Body of pancreas (tissue), 4 donors: ENCODE measurements around the gene OSBP2. TPM values are rescaled to one million over a fixed set of nuclear protein-coding genes. Genes with fewer than 3 reads are reported as not detected.

Source experiments
- ATAC-seq: fragments of 150-250 bp; one replicate; pipeline ENCODE4 v1.9.1; 2016
- DNase-seq, 4 donors: peaks; one replicate each; pipeline ENCODE4 v3.0.0-alpha.2; 2019
- H3K27ac ChIP-seq, 4 donors: fragments of 200-600 bp; sonication (generic); 1 replicate in 3 of 4; 2 replicates in 1 of 4; pipeline versions ENCODE4 v1.5.1 to v1.6.1; 2016 to 2019; ENCODE audit warnings: mild to moderate bottlenecking in 1 of 4, mixed read lengths in 1 of 4, moderate library complexity in 1 of 4
- H3K27me3 ChIP-seq, 2 donors: fragments of 200-600 bp; sonication (generic); one replicate each; pipeline ENCODE4 v1.6.0; 2016; ENCODE audit warnings: mild to moderate bottlenecking in 1 of 2
- H3K36me3 ChIP-seq, 2 donors: fragments of 200-600 bp; sonication (generic); replicated peaks in 1 of 2; 2 replicates each; pipeline ENCODE4 v1.5.1; 2016; ENCODE audit warnings: low read depth in 2 of 2; ENCODE audit not compliant: insufficient read depth in 1 of 2
- H3K4me1 ChIP-seq: fragments of 200-600 bp; sonication (generic); one replicate; pipeline ENCODE4 v1.6.0; 2016
- H3K4me3 ChIP-seq, 2 donors: fragments of 200-600 bp; sonication (generic); 1 replicate in 1 of 2; 2 replicates in 1 of 2; pipeline ENCODE4 v1.5.1; 2016 to 2019
- H3K9me3 ChIP-seq, 3 donors: fragments of 200-600 bp; sonication (generic); 1 replicate in 2 of 3; 2 replicates in 1 of 3; pipeline ENCODE4 v1.5.1; 2016
- POLR2A ChIP-seq, 3 donors: fragments of 450-650 bp; IDR thresholded peaks; one replicate each; pipeline ENCODE4 v1.6.1; 2016; ENCODE audit warnings: antibody characterized with exemption in 3 of 3, mild to moderate bottlenecking in 2 of 3
- WGBS, 2 donors: methylation state at CpG; one replicate each; pipeline ENCODE4 v1.1.5; 2017; 5-methylcytosine and 5-hydroxymethylcytosine counted together
- intact Hi-C: fragments of 100-400 bp; cut with DNase I; formaldehyde crosslinking; loops from one replicate; pipeline ENCODE4 v1.15.1; 2023
- total RNA-seq, 2 donors: library from RNA; depleted of rRNA; stranded (reverse); fragments of >200 nt; gene quantifications; one replicate each; pipeline ENCODE4 v1.1.0, GENCODE V29; 2016
- TF ChIP-seq, protein P1 (sequence below), 7 experiments: fragments of 450-650 bp in 4 of 7; fragments of 200-600 bp in 3 of 7; sonication (generic) in 3 of 7; IDR thresholded peaks; one replicate each; pipeline ENCODE4 v1.5.1; 2016 to 2019; ENCODE audit warnings: antibody characterized with exemption in 7 of 7

Gene OSBP2
- total RNA-seq, 2 donors from 2014 or later = 2.3 to 3.0 TPM

DNA sequence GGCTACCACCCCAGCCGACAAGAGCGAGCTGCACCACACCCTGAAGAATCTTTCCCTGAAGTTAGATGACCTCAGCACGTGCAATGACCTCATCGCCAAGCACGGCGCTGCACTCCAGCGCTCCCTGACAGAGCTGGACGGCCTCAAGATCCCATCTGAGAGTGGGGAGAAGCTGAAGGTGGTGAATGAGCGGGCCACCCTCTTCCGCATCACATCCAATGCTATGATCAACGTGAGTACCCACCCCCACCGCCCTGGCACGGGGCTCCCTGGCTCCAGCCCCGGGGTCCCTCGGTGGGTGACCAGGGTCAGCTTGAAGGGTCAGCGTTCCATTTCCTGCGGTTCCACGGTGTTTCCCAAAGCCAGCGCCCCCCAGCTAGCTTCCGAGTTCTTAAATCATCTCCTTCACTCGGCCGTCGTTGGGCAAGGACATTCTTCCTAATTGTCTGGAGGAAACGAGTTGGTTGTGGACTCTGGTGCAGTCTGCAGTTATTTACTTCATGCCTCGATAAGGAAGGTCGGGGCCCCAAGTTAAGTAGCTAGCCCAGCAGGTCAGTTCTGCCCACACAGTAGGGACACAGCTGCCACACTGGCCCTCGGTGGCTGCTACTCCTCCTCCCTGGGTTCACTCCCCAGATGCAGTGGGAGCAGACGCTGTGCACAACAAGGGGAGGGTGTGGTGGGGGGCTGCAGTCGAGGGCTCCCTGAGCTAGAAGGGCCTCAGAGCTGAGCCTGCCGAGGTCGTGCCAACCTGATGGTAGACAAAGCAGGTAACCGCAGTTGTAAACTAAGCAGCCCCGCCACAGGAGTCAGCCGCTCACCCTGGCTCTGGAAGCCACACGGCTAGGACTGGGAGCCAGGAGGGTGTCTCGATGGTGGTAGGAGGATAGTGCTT is 176.0 kb downstream of the OSBP2 start:
- WGBS, 2 donors = 85 to 86% methylated on average over 19 to 36 of the region's 36 CpGs
- H3K27ac ChIP-seq = no peak overlapping the region
- intact Hi-C loops = no loop called here
- no peaks in the 10 kb centered on the region for H3K4me1 ChIP-seq
- no peaks in the 10 kb centered on the region for H3K9me3 ChIP-seq
- no peak overlapping the region for H3K4me3 ChIP-seq
- TF ChIP-seq, protein P1, sequence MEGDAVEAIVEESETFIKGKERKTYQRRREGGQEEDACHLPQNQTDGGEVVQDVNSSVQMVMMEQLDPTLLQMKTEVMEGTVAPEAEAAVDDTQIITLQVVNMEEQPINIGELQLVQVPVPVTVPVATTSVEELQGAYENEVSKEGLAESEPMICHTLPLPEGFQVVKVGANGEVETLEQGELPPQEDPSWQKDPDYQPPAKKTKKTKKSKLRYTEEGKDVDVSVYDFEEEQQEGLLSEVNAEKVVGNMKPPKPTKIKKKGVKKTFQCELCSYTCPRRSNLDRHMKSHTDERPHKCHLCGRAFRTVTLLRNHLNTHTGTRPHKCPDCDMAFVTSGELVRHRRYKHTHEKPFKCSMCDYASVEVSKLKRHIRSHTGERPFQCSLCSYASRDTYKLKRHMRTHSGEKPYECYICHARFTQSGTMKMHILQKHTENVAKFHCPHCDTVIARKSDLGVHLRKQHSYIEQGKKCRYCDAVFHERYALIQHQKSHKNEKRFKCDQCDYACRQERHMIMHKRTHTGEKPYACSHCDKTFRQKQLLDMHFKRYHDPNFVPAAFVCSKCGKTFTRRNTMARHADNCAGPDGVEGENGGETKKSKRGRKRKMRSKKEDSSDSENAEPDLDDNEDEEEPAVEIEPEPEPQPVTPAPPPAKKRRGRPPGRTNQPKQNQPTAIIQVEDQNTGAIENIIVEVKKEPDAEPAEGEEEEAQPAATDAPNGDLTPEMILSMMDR (IDR thresholded peaks at IDR 0.05) = no peak
- no peak for TF ChIP-seq POLR2A (IDR thresholded peaks at IDR 0.05)
- no peaks in the 10 kb centered on the region for H3K27me3 ChIP-seq
- no peaks in the 10 kb centered on the region for H3K36me3 ChIP-seq
- DNase-seq = peak in 1 of 4 donors; percentile 3
- ATAC-seq = no peak

DNA sequence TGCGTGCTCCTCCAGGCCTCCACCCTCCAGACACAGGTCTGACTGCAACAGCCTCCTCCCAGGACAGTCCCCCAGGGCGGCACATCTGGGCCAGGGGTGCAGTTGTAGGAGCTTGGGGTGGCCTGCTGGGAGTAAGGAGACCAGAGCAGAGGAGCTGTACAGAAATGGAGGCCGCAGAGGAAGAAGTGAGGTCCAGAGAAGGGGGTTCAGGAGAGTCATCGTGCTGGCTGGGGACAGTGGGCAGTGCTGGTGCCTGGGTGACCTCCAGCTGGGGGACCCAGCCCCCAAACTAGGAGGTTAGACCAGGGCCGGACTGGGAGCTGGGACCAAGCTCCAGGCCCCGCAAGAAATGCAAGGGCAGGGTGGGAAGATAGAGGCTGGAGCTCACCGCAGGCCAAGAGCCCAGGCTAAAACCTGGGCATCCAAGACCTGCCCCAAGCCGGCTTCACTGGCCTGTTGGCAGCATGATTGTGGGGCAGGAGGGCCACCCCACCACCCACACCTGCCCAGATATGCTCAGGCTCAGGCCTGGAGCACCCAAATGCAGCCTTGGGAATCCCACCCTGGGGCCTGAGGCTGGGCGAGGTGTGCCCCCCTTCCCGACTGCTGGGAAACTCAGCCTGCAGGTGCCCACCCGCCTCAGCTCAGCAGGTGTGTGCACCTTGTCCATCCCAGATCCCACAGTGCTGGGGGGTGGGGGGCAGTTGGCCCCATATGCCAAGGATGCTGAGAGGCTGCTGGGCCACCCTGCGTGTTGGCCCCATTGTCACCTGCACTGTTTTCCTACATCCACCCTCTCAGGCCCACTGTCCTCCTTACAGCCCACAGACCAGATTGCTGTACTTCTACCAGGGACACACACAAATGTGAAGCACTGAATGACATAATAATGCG is 177.0 kb downstream of the OSBP2 start:
- WGBS, 2 donors = 83 to 86% methylated on average over 8 to 13 of the region's 13 CpGs
- Histone ChIP-seq H3K9me3 (no peaks in the 10 kb centered on the region), H3K27ac (no peak overlapping the region), H3K36me3 (no peaks in the 10 kb centered on the region), H3K27me3 (no peaks in the 10 kb centered on the region), H3K4me3 (no peak overlapping the region), H3K4me1 (no peaks in the 10 kb centered on the region)
- TF ChIP-seq, protein P1 (IDR thresholded peaks at IDR 0.05) = no peak
- no peak for TF ChIP-seq POLR2A (IDR thresholded peaks at IDR 0.05)
- peak in 1 of 4 donors; percentile 1 for DNase-seq
- intact Hi-C loops = no loop called here
- no peak for ATAC-seq

DNA sequence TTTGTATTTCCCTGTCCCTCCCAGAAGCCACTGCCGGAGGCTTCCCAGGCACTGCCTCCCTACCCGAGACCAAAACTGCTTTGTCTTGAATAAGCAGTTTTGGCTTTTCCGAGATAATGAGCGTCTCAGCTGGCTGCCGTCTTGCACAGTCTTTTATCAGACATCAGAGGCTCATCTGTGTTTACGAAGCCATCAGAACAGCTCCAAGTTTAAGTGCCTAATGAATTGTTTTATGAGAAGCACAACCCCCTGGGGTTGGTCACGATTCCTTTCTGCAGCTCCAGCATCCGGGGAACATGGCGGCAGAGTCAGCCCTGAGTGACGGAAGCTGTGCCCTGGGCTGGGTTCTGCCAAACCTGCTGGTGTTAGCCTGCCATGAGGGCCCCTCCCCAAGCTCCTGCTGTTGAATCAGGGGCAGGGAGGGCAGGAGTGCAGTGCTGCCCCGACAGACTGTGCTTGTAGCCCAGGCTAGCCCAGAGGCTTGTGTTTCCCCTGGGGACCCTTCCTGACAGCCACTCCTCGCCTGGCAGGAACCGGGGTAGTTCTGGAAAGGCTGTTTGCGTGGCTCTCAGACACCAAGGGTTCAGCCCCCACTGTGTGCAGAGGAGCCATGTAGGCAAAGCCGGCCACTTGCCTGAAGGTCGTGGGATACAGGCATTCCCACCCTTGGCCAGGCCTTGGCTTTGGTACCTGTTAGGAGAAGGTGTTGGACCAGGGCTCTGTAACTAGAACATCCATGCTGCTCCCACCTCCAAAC is 177.8 kb downstream of the OSBP2 start:
- no peaks in the 10 kb centered on the region for H3K9me3 ChIP-seq
- WGBS, 2 donors = 90% methylated on average over 10 to 16 of the region's 16 CpGs
- H3K36me3 ChIP-seq = no peaks in the 10 kb centered on the region
- H3K4me1 ChIP-seq = no peaks in the 10 kb centered on the region
- TF ChIP-seq, protein P1 (IDR thresholded peaks at IDR 0.05) = no peak
- no peak for TF ChIP-seq POLR2A (IDR thresholded peaks at IDR 0.05)
- no peak overlapping the region for H3K4me3 ChIP-seq
- intact Hi-C loops = no loop called here
- peak in 1 of 4 donors; percentile 3 for DNase-seq
- no peak for ATAC-seq
- H3K27me3 ChIP-seq = no peaks in the 10 kb centered on the region
- no peak overlapping the region for H3K27ac ChIP-seq

DNA sequence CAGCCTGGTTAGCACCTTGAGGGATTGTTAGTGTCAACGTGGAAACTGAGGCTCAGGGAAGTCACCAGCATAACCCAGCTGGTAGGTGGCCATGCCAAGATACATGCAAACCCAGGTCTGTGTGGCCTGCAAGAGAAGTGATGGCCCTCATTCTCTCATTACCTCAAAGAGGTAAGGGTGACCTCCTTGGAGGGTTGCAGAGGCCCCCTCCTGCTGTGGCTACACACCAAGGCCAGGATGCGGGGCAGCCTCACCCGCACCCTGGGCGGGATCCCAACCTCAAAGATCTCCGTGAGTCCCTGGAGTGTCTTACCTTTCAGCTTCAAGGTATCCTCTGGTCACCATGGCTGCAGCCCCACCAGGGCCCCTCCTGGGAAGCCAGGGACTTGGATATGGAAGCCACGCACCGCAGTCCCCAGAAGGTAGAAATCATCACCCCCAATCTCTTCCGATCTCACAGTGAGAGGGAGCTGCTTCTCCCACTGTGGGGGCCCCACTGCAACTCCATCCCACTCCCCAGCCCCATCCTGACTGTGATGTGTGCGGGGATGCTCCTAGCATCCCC is 178.5 kb downstream of the OSBP2 start:
- no peak overlapping the region for H3K4me3 ChIP-seq
- TF ChIP-seq, protein P1 (IDR thresholded peaks at IDR 0.05) = no peak
- TF ChIP-seq POLR2A (IDR thresholded peaks at IDR 0.05) = no peak
- H3K4me1 ChIP-seq = no peaks in the 10 kb centered on the region
- WGBS, 2 donors = 94 to 100% methylated on average over 4 to 9 of the region's 9 CpGs
- intact Hi-C loops = no loop called here
- H3K9me3 ChIP-seq = no peaks in the 10 kb centered on the region
- ATAC-seq = no peak
- H3K27ac ChIP-seq = no peak overlapping the region
- H3K27me3 ChIP-seq = no peaks in the 10 kb centered on the region
- no peak for DNase-seq
- no peaks in the 10 kb centered on the region for H3K36me3 ChIP-seq
